Rectal smooth muscle tissue (tissue), 1 donor: Measurements from ENCODE around the gene MVB12B.

ENCODE experiments used
- H3K27ac ChIP-seq: one replicate; pipeline ENCODE4 v1.7.0; 2013; ENCODE audit warnings: low read depth, low read length, inconsistent platforms
- H3K27me3 ChIP-seq: one replicate; pipeline ENCODE4 v1.7.0; 2013; ENCODE audit warnings: low read length; ENCODE audit not compliant: control insufficient read depth, insufficient read depth
- H3K36me3 ChIP-seq: one replicate; pipeline ENCODE4 v1.7.0; 2013; ENCODE audit warnings: low read length; ENCODE audit not compliant: control insufficient read depth, insufficient read depth
- H3K4me1 ChIP-seq: one replicate; pipeline ENCODE4 v1.7.0; 2013; ENCODE audit warnings: low read length; ENCODE audit not compliant: control insufficient read depth, insufficient read depth
- H3K4me3 ChIP-seq: one replicate; pipeline ENCODE4 v1.7.0; 2013; ENCODE audit warnings: low read length
- H3K9ac ChIP-seq: one replicate; pipeline ENCODE4 v1.7.0; 2013; ENCODE audit warnings: low read length

Gene MVB12B

DNA sequence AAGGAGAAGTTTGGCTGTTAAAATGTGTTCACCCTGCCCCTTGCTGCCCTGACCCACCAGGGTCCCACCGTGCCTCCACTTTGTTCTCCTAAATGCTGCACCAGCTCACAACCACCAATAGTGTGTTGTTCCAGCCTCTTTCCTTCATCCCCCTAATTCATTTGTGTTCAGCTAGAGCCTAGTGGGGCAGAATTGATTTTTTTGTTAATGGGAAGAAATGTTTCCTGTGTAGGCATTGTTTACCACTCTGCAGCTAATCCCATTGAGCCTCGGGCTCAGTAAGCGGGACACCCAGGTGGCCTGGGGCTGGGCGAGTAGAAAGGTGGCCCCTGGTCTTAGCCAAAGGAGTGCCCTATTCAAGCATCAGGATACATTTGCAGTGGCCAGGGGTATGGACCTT is 127.6 kb downstream of the MVB12B start:
- H3K27ac ChIP-seq, result no peak overlapping the region
- H3K36me3 ChIP-seq, result no peaks in the 10 kb centered on the region
- no peak overlapping the region for H3K9ac ChIP-seq
- H3K27me3 ChIP-seq, result no peaks in the 10 kb centered on the region
- H3K4me1 ChIP-seq, result no peaks in the 10 kb centered on the region
- H3K4me3 ChIP-seq, result no peak overlapping the region

DNA sequence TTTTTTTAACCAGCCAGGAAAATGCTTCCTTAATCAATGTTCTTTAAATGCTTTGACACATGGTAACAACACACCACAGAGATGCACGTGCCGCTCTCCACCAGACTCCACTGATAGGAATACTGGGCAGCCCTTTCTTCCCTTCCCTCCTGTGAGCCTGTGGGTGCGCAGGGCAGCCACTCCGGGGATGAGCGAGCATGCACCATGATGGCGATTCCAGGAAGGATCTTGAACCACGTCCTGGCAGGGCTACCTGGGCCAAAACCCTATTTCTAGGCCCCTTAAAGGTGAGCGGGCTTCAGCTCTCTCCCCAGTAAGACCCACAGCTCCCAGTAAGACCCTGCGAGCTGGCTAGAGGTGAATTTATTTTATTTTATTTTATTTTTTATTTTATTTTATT is 128.2 kb downstream of the MVB12B start:
- H3K9ac ChIP-seq, result no peak overlapping the region
- no peaks in the 10 kb centered on the region for H3K27me3 ChIP-seq
- no peaks in the 10 kb centered on the region for H3K36me3 ChIP-seq
- H3K4me3 ChIP-seq, result no peak overlapping the region
- no peak overlapping the region for H3K27ac ChIP-seq
- H3K4me1 ChIP-seq, result no peaks in the 10 kb centered on the region

DNA sequence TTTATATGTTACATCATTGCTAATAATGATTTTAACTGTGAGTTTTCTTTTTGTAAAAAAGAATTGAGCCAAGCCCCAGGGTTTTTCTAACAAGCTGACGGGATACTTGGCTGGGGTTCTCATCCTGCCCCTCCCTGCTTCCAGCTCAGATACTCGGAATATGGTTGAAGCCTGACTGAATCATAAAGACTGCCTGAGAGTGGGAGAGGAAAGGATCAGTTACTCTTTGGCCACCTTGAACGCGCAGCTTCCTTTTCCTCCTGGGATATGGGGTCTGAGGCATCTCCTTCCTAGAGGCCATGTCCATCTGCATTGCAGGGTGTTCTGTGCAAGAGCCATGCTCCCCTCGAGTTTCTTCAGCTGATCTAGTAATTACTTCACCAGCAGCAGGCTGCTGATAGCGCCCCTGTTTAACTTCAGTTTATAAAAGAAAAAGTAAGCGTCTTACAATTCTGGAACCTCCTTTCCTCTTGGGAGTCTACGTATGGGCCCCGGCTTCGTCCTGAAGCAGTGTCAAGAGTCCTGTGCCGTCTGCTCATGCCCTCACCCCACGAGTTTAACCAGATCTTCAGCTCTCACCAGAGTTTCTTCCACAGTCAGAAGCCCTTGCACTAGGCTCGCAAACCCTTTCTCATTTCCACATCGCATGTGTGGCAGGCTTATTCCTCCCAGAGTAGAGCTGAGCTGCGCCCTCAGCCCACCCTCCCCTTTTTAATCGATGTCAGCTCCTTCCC is 130.0 kb downstream of the MVB12B start:
- H3K4me3 ChIP-seq, result no peak overlapping the region
- no peaks in the 10 kb centered on the region for H3K4me1 ChIP-seq
- no peak overlapping the region for H3K9ac ChIP-seq
- no peak overlapping the region for H3K27ac ChIP-seq
- no peaks in the 10 kb centered on the region for H3K27me3 ChIP-seq
- H3K36me3 ChIP-seq, result no peaks in the 10 kb centered on the region

DNA sequence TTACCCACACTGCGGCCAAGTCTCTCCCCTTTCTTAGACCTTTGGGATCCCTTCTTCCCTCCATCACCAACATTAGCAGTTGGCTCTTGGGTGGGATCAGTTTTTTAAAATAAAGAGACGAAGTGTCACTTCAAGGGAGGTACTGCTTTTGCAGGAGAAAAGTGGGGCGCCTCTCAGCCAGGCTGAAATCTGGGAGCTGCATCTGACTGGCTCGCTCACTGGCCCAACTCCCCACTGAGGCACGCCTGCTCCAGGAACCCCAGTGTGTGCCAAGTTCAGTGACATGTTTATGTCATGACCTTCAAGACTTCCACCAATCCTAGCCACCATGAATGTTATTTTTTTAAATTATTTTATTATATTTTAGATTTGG is 130.5 kb downstream of the MVB12B start:
- no peaks in the 10 kb centered on the region for H3K27me3 ChIP-seq
- no peak overlapping the region for H3K4me3 ChIP-seq
- no peak overlapping the region for H3K27ac ChIP-seq
- no peak overlapping the region for H3K9ac ChIP-seq
- no peaks in the 10 kb centered on the region for H3K36me3 ChIP-seq
- no peaks in the 10 kb centered on the region for H3K4me1 ChIP-seq

DNA sequence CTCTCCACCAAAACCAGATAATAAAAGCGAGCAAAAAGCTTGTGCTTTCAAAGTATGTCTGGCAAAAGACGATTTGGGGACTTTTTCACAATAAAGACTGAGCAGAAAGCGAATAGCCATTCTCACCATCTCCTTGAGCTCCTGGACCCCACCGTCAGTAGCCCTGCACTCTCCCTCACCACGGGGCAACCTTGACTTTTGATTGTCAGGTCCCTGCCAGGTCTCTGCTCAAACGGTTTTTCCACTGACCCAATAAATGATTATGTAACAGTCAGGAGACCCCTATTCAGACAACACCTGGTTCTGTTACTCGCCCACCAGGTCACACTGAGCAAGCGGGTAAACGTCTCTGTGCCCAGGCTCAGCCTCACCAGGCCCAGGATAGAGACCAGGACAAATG is 131.3 kb downstream of the MVB12B start:
- no peaks in the 10 kb centered on the region for H3K4me1 ChIP-seq
- no peak overlapping the region for H3K27ac ChIP-seq
- H3K27me3 ChIP-seq, result no peaks in the 10 kb centered on the region
- H3K36me3 ChIP-seq, result no peaks in the 10 kb centered on the region
- no peak overlapping the region for H3K4me3 ChIP-seq
- no peak overlapping the region for H3K9ac ChIP-seq

DNA sequence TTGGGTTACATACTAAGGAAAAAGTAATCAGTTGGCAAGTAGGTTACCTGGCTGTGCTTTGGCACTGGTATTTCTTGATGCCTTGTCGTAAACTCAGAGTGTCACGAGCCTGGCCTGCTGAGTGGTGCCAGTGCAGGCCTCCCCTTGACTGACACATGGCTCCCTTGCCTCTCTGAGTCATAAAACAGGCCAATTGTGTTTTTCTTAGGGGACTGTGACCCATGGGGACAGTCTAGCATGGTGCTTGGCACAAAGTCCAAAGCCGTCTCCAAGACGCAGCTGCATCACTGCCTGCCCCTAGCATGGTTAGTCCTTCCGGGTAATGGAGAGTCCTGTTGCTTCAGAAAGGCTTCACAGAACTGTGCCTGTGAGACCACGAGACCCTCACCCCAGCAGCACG is 132.5 kb downstream of the MVB12B start:
- Histone ChIP-seq H3K36me3 (no peaks in the 10 kb centered on the region), H3K4me3 (no peak overlapping the region), H3K9ac (no peak overlapping the region), H3K27ac (no peak overlapping the region), H3K4me1 (no peaks in the 10 kb centered on the region), H3K27me3 (no peaks in the 10 kb centered on the region)

DNA sequence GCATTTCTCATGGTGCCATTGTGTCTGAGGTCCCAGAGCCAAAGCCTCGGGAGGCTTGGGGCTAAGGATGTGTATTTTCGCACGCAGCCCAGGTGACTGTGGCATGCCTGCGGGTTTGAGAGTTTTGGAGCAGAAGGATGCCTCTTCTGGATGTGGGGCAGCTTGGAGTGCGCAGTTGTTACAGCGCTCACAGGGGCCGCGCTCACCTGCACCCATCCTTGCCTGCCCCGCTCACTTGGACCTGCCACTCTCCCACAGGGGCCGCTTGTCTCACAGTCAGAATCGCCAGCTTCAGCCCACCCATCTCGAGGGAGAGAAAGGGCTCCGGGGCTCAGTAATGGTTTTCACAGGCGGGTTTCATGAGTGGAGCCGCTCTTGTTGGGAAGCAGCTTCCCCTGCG is 132.9 kb downstream of the MVB12B start:
- H3K9ac ChIP-seq, result no peak overlapping the region
- no peak overlapping the region for H3K27ac ChIP-seq
- H3K4me1 ChIP-seq, result no peaks in the 10 kb centered on the region
- no peak overlapping the region for H3K4me3 ChIP-seq
- H3K27me3 ChIP-seq, result no peaks in the 10 kb centered on the region
- no peaks in the 10 kb centered on the region for H3K36me3 ChIP-seq

DNA sequence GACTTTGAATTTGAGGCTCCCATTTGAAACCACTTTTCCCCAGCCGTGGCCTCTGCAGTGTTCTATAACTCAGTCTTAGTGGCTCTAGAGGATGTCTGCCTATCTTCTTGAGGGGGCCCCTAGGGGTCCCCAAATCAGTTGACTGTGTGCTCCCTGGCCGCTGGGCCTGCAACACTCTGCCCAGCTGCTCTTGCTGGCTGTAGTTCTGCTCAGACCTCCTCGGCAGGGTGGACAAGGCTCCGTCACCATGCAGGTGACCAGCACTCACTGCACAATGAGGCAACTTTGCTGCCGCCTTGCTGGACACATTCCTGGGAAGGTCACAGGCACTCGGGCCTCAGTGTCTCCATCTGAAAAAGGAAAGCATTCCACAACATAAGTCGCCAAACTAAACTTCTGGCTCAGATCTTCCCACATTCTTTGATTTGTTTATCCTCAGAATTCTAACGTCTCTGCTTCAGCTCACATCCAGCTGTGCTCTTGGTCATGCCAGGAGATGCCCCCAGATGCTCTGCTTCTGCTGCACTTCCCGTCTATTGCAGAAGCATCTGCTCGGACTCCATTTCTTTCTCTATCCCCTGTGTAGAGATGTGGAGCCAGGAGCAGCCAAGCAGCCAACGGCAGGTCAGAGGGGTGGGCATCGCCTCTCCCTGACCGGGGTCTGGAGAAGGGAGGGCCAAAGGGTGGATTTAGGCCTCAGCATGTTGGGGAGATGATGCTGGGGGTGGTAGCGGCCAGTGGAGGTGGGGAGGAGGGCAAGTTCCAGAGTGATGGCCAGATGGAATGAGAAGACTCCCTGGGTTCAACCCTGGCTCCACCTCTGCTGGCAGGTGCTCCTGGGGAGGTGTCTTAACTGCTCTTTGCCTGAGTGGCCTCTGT is 133.6 kb downstream of the MVB12B start:
- no peak overlapping the region for H3K4me3 ChIP-seq
- no peak overlapping the region for H3K27ac ChIP-seq
- no peaks in the 10 kb centered on the region for H3K36me3 ChIP-seq
- no peaks in the 10 kb centered on the region for H3K27me3 ChIP-seq
- no peaks in the 10 kb centered on the region for H3K4me1 ChIP-seq
- no peak overlapping the region for H3K9ac ChIP-seq

DNA sequence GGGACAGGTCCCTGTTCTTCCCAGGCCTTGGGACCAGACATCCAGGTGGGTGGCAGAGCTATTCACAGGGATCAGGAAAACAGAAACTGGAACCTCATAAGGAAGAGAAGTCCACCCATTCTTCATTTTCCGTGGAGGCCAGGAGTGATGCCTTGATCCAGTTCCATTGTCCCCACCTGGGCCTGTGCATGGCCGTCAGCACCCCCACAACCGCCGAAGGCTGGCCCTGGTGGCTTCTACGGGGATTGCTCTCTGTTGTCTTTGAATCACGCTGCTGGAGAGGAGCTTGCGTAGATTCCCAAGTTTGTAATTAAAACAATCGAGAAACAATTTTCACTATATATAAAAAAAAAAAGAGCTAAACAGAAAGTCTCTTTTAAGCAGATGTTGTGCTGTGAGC is 134.4 kb downstream of the MVB12B start:
- H3K36me3 ChIP-seq, result no peaks in the 10 kb centered on the region
- no peaks in the 10 kb centered on the region for H3K27me3 ChIP-seq

DNA sequence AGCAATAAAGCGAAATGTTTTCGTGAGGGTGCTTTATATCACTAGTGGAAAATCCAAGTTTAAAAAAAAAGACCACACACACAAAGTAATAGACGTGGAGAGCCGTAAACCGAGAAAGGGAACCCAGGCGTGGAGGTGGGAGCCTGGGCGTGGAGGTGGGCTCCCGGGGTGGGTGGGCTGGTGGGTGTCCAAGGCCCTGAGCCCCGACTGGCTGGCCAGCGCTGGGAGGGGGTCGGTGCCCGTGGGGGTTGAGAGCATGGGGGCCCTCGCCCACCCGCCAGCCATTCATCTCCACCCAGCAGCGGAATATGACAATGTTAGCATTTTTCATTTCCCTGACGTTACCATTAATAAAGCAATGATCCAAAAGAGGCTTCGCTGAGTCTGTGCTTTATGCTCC is 135.0 kb downstream of the MVB12B start:
- no peaks in the 10 kb centered on the region for H3K27me3 ChIP-seq
- no peak overlapping the region for H3K4me3 ChIP-seq
- no peak overlapping the region for H3K9ac ChIP-seq
- no peaks in the 10 kb centered on the region for H3K36me3 ChIP-seq
- H3K4me1 ChIP-seq, result no peaks in the 10 kb centered on the region
- H3K27ac ChIP-seq, result no peak overlapping the region

More for the DNA sequence above, 134.4 kb downstream of the MVB12B start:
- no peaks in the 10 kb centered on the region for H3K4me1 ChIP-seq
- no peak overlapping the region for H3K4me3 ChIP-seq
- no peak overlapping the region for H3K9ac ChIP-seq
- no peak overlapping the region for H3K27ac ChIP-seq

DNA sequence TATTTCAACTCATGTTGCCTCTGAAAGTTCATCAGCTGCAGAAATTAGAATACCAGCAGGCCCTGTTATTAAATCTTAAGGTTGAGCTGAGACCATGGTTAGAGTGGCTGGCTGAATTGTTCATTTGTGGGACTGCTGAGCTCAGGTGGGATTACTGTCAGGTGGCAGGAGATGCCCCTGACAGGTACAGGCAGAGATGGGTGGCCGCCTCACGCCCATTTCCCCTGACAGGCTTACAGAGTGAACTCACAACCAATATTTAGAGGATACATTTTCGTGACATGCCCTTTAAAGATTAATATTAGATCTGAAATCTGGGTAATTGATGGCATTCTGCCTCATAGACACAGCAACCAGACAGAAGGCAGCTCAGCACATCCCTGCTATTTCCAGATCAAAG is 136.0 kb downstream of the MVB12B start:
- Histone ChIP-seq H3K4me3 (no peak overlapping the region), H3K9ac (no peak overlapping the region), H3K36me3 (no peaks in the 10 kb centered on the region), H3K4me1 (no peaks in the 10 kb centered on the region), H3K27me3 (no peaks in the 10 kb centered on the region), H3K27ac (no peak overlapping the region)

DNA sequence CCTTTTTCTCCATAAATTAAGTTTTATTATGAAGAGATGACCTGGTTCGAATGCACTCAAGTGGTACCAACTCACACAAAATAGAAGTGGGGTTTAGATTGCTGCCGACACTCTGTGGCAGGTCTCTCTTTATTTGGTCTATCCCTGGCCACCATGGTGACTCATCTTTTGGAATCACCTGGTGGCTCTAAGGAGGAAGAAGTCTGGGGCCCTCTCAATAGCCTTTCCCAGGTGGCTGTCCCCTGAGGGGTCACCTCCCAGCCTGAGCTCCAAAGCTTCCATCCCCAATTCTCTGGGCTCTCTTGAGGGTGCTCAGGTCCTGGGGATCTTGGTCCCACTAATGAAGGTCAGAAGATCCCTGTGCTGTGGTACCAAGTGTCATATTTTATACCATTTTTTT is 136.8 kb downstream of the MVB12B start:
- H3K9ac ChIP-seq, result no peak overlapping the region
- no peaks in the 10 kb centered on the region for H3K36me3 ChIP-seq
- H3K4me3 ChIP-seq, result no peak overlapping the region
- H3K27ac ChIP-seq, result no peak overlapping the region
- H3K27me3 ChIP-seq, result no peaks in the 10 kb centered on the region
- no peaks in the 10 kb centered on the region for H3K4me1 ChIP-seq
